HG02678 (cell line): Measurements from ENCODE around the gene PBXIP1.
"Not testable (repeated sequence)": the region's sequence is repeated elsewhere in the genome, so short reads cannot be mapped to it uniquely, and the experiment has no call there.

ENCODE experiments used
- ATAC-seq: cut with Tn5 transposase; IDR thresholded peaks from one replicate; pipeline ENCODE4 v1.9.1; 2021; ENCODE audit warnings: mild to moderate bottlenecking, moderate library complexity; ENCODE audit not compliant: unreplicated experiment

The PBXIP1 gene

GRCh38 chr1:154995301-154995983 lies 39.5 kb upstream of the PBXIP1 start:
- not testable (repeated sequence) for ATAC-seq

- ATAC-seq, result no peak
Measured at GRCh38 chr1:154994591-154994990, 38.7 kb upstream of the PBXIP1 start.

- ATAC-seq, result no peak
Measured at GRCh38 chr1:154994269-154994587, 38.3 kb upstream of the PBXIP1 start.

- no peak for ATAC-seq
Measured at GRCh38 chr1:154993572-154994268, 37.8 kb upstream of the PBXIP1 start, which contains the start of gene LENEP. Gene LENEP (plus strand): TSS chr1:154993586. CDS start chr1:154993608, 22 bp downstream.

GRCh38 chr1:154992721-154993571 lies 37.0 kb upstream of the PBXIP1 start:
- ATAC-seq, result no peak

GRCh38 chr1:154990276-154990675 lies 34.4 kb upstream of the PBXIP1 start:
- ATAC-seq, result no peak

GRCh38 chr1:154989195-154989860 lies 33.4 kb upstream of the PBXIP1 start:
- ATAC-seq, result no peak

- ATAC-seq, result no peak
Measured at GRCh38 chr1:154988058-154988954, 32.4 kb upstream of the PBXIP1 start.

GRCh38 chr1:154987326-154987725 lies 31.4 kb upstream of the PBXIP1 start:
- ATAC-seq, result no peak

- not testable (repeated sequence) for ATAC-seq
Measured at GRCh38 chr1:154986736-154987135, 30.8 kb upstream of the PBXIP1 start.

- ATAC-seq, result no peak
Measured at GRCh38 chr1:154983776-154984466, 28.0 kb upstream of the PBXIP1 start.

GRCh38 chr1:154982897-154983648 lies 27.2 kb upstream of the PBXIP1 start, which contains the start of gene FLAD1:
Gene FLAD1 (plus strand): TSS chr1:154983344. CDS start chr1:154983695, 351 bp downstream.
- peak; percentile 99 for ATAC-seq

GRCh38 chr1:154982341-154982740 lies 26.4 kb upstream of the PBXIP1 start:
- no peak for ATAC-seq

GRCh38 chr1:154978360-154978759 lies 22.5 kb upstream of the PBXIP1 start:
- no peak for ATAC-seq

GRCh38 chr1:154977762-154978161 lies 21.9 kb upstream of the PBXIP1 start:
- not testable (repeated sequence) for ATAC-seq

GRCh38 chr1:154975409-154976059 lies 19.6 kb upstream of the PBXIP1 start:
- ATAC-seq, result no peak

GRCh38 chr1:154974808-154975408 lies 19.0 kb upstream of the PBXIP1 start:
- ATAC-seq, result peak; percentile 38
